Endothelial cell of umbilical vein (primary cell): ENCODE data around the gene VPS9D1.

ENCODE experiments used
- CTCF ChIP-seq, 2 donors: IDR thresholded peaks; 1 replicate in 1 of 2; 2 replicates in 1 of 2; pipeline ENCODE4 v1.5.1; 2011; ENCODE audit warnings: low read length in 2 of 2, mild to moderate bottlenecking in 2 of 2, moderate library complexity in 2 of 2, control low read depth in 1 of 2, inconsistent platforms in 1 of 2, low read depth in 1 of 2; ENCODE audit not compliant: insufficient read depth in 1 of 2; ENCODE audit errors: extremely low read depth in 1 of 2
- EZH2 ChIP-seq: IDR thresholded peaks from 2 replicates; pipeline ENCODE4 v1.6.1; 2012; ENCODE audit warnings: borderline replicate concordance, low read depth, mild to moderate bottlenecking, moderate library complexity, low read length, inconsistent platforms; ENCODE audit not compliant: severe bottlenecking
- FOS ChIP-seq: IDR thresholded peaks from 2 replicates; pipeline ENCODE4 v1.6.1; 2011; ENCODE audit warnings: mild to moderate bottlenecking, low read length, moderate library complexity, borderline replicate concordance; ENCODE audit not compliant: insufficient read depth
- JUN ChIP-seq: IDR thresholded peaks from 2 replicates; pipeline ENCODE4 v1.6.1; 2011; ENCODE audit warnings: borderline replicate concordance, low read depth; ENCODE audit not compliant: insufficient read length, insufficient read depth
- MAX ChIP-seq: IDR thresholded peaks from 2 replicates; pipeline ENCODE4 v1.6.1; 2011; ENCODE audit not compliant: insufficient read depth, insufficient read length
- MYC ChIP-seq: IDR thresholded peaks from one replicate; pipeline ENCODE4 v1.6.1; 2011; ENCODE audit warnings: mild to moderate bottlenecking, low read depth, low read length
- POLR2A ChIP-seq: IDR thresholded peaks from 2 replicates; pipeline ENCODE4 v1.6.1; 2012; ENCODE audit warnings: low read depth, mild to moderate bottlenecking, control low read depth, low read length
- POLR2AphosphoS5 ChIP-seq: IDR thresholded peaks from 2 replicates; pipeline ENCODE4 v1.6.1; 2012; ENCODE audit warnings: low read depth, mild to moderate bottlenecking, control low read depth, low read length, moderate library complexity; ENCODE audit not compliant: insufficient read depth

DNA sequence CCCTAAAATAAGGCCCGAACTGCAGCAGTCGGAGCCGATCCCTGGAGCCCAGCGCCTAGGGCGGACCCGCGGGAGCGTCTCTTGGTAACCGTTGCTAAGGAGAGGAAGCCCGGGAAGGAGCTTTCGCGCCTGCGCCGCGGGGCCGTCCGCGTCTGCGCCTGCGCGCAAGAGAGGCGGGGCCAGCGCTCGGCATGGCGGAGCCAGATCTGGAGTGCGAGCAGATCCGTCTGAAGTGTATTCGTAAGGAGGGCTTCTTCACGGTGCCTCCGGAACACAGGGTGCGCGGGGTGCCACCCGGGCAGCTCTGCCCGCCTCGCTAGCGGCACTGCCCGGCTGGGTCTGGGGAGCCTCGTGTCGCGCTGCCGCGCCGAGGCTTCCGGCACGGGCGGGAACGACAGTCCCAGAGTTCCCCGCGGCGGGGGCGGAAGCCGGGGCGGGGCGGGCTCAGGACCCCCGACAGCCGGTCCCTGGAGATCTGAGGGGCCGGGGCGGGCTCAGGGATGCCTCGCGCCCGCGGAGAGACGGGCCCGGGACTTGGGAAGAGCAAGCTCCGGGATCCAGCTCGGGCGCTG lies 34.1 kb downstream of the VPS9D1 start, which contains the start of gene CDK10:
- TF ChIP-seq CTCF (IDR thresholded peaks at IDR 0.05; ENCODE audit: extremely low read depth in 1 of 2, insufficient read depth in 1 of 2, low read depth in 1 of 2, low read length in 2 of 2), result no peak
- TF ChIP-seq EZH2, result no peak
- no peak for TF ChIP-seq JUN
- TF ChIP-seq MAX, result no peak
- TF ChIP-seq POLR2A, result peak; percentile 89
- no peak for TF ChIP-seq FOS
- peak; percentile 97 for TF ChIP-seq POLR2AphosphoS5
- no peak for TF ChIP-seq MYC
